HL-60/S4 (cell line): ENCODE data around the gene KCNK18.
"Not testable (repeated sequence)": the region's sequence is repeated elsewhere in the genome, so short reads cannot be mapped to it uniquely, and the experiment has no call there.

Source experiments
- in situ Hi-C: fragments of 300-500 bp; cut with MboI; formaldehyde crosslinking; loops from 2 replicates; pipeline ENCODE4 v1.14.3; 2022; ENCODE audit warnings: low sequenced_read_pairs

Gene KCNK18

DNA sequence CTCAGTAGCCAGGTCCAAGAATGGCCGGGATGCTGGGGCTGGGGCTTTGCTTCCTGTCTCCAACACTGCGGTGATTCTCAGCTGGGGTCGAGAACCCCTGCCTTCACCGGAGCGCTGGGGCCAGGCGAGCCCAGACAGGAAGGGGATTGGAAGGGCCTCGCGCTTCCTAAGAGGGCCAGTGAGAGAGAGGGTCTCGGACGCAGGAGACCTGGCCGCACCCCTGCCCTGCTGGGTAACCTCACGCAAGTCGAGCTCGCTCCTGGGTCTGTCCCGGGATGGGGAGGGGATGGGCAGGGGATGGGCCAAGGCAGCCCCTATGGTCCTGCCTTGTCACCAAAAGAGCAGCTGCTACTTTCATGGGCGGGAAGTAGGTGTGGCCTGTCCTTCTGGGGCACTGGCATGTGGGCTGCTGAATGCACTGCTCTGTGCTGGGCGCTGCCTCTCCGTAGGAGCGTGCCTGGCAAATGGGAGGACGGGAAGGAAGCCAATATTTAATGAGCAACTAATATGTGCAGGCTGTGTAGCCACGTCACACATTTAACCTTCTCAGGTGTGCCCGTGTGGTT is 20.0 kb downstream of the KCNK18 start:
- in situ Hi-C loops = loop anchor here (10.0 kb wide), 1 partner anchor 1028 kb away; no protein-coding TSS in a partner anchor

DNA sequence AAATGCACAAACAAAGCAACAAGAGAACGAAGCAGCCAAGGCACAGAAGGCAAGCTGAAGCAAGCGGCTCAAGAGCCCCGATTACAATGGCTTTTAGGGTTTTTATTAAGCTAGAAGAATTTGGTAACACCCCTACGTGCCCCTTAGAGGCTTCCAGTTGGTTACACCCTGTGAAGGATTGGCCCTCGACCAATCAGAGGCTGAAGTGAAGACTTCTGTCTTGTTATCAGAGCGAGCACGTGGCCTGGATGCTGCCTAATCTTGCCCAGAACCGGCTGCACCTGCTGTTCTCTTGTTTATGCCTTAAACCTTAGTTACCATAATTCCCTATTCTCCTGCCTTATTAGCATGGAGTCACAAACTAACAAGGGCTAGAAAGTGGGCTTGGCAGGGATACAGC is 21.4 kb downstream of the KCNK18 start:
- in situ Hi-C loops = loop anchor here (10.0 kb wide), 1 partner anchor 1026 kb away; no protein-coding TSS in a partner anchor

DNA sequence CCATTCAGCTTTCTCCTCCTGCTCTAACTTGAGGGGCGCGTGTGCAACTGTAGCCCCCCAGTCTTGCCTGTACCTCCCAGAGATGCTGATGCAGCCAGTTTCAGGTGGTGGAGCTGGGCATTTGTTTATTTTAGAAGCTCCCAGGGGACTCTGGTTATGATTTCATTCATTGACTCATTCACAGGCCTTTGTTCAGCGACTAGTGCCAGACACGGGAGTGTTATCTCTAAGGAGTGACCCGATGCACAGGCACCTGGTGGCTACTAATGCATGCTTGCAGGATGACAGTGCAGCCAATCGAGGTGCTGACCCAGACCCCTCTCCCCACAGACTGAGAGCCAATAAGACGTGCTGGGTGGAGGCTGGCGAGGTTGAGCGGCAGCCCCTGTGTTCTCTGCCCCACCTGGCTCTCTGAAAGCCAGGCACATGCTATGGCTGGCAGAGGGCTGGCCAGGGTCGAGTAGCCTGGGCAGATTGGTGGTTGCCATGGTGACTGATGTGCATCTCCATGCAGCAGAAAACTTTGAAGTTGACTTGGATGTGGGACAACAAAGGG is 23.9 kb downstream of the KCNK18 start:
- in situ Hi-C loops = no loop called here

DNA sequence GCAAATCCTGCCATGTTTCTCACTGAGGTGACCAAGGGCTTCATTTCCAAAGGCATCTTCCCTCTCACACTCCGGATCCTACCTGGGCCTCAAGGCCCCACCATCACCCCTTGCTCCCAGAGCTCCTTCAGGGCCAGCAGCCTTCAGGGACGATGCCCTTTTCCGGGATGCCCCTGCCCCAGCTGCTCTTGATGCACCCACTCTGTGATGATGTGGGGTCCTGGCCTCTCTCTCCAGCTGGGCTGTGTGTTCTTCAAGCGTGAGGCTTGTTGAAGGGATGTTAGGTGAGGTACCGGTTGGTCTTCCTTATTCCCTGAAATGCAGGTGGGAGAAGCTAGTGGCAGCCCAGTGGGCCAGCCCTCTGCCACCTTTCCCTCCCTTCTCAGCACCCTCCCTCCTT is 25.3 kb downstream of the KCNK18 start:
- in situ Hi-C loops = no loop called here

DNA sequence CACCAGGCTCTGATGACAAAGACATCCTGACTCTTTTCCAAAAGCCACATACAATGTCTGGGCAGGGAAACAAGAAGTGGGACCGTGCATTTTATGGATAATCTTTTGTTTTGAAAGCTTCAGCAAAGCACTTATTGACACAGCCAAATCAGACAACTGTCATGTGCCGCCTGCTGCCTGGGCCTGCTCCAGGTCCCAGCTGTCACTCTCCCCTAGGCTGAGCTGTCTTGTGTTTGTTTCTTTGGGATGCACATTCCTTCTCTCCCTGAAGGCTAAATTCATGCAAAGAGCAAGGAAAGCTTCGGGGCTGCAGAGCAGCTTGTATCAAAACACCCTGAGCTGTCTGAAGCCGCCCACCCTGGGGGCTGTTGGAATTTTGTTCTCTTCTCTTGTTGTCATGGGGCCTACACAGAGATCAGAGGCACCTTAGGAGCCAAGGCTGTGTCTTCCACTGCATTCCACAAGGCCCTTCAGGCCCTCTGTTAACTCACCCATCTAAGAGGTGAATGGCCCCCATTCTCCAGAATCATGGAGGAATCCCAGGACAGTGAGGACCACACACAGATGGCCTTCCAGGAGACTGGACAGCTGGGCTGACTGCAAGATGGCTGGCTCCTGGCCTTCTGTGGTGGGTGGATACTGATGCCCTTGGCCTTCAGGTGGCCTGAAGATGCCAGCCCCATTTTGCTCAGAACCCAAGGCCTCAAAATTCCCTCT is 25.8 kb downstream of the KCNK18 start:
- in situ Hi-C loops = no loop called here

DNA sequence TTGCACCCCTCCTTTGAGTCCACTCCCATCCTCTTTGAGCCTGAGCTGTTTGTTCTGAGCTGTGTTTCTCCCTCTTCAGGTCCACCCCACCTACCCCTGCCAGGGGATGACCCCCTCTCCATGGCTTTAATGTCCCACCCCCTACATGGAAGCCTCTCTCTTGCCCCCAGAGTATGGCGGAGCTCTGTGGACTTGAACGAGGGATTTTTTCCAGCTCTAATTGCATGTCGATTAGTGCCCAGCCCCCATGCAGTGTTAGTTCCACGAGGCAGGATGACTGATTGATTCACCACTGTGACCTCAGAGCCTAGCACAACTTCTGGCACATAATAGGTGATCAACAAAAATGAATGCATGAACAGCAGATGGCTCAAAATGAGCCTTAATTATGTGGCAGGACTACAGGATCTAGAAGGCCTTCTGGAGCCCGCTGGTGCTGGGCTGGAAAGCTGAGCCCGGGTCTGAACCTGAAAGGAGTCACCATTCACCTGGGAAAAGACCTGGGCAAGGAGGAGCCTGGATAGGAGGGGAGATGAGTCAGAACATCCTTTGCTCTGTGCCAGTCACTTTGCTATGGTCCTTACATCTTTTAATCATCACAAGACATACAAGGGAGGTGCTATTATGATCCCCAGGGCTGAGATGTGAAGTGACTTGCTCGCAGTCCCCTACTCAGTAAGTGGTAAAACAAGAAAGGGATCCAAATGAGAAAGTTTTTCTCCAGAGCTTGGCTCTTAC is 26.6 kb downstream of the KCNK18 start:
- in situ Hi-C loops = no loop called here

DNA sequence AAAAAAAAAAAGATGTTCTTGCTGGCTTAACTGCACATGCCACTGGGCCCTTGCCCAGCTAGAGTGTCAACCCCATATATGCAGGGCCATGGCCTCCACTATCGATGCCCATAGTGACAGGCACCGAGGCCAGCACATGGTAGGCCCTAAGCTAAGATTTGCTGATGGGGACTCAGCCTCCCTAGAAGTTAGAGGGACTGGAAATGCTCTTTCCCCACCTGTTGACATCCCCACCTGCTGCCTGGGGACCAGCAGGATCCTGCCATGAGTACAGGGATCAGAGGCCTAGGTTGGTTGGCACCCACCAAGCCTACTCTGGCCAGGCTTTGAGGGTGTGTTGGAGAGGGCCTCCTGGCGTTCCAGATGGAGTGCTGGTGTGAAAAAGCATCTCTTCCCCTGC is 27.6 kb downstream of the KCNK18 start:
- in situ Hi-C loops = no loop called here

DNA sequence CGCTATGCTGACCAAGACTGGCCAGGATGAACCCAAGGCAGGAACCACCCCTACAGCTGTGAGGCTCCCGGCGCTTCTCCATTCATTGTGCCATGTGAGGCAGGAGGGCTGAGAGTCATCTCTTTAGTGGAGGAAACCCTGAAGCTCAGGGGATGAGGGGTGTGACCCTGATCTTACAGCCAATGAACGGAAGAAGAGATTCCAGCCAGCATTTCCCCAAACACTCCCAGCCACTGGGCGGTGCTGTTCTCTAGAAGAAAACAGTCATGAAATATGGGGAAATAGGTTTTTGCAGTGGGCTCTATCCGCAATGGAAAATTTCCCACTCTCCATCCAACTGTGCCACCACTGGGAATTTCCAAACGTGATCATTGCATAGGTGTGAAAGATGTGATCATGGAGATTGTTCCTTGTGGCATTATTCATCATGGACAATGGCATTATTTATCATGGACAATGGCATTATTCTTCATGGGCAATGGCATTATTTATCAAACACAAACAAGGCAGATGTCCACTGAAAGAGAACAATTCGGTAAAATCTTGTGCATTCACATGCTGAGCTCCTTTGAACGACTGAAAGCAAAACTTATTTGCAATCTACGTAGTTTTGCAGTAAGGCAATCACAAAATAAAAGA is 29.6 kb downstream of the KCNK18 start:
- in situ Hi-C loops = no loop called here

DNA sequence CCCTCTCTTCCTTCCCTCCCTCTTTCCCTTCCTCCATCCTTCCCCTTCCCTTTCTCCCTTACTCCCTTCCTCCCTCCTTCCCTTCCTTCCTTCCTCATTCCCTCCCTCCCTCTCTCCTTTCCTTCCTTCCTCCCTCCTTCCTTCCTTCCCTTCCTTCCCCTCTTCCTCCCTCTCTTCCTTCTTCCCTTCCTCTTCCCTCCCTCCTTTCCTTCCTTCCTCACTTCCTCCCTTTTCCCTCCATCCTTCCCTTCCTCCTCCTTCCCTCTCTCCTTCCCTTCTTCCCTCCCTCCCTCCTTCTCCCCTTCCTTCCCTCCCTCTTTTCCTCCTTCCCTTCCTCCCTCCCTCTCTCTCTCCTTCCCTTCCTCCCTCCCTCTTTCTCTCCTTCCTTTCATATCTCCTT is 30.9 kb downstream of the KCNK18 start:
- in situ Hi-C loops = no loop called here

DNA sequence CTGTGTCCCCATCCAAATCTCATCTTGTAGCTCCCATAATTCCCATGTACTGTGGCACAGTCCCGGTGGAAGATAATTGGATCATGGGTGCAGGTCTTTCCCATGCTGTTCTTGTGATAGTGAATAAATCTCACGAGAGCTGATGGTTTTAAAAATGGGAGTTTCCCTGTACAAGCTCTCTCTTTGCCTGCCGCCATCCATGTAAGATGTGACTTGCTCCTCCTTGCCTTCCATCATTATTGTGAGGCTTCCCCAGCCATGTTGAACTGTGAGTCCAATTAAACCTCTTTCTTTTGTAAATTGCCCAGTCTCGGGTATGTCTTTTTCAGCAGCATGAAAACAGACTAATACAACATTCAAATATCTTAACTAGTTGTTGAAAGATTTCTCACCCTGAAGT is 32.8 kb downstream of the KCNK18 start:
- in situ Hi-C loops = not testable (repeated sequence)

DNA sequence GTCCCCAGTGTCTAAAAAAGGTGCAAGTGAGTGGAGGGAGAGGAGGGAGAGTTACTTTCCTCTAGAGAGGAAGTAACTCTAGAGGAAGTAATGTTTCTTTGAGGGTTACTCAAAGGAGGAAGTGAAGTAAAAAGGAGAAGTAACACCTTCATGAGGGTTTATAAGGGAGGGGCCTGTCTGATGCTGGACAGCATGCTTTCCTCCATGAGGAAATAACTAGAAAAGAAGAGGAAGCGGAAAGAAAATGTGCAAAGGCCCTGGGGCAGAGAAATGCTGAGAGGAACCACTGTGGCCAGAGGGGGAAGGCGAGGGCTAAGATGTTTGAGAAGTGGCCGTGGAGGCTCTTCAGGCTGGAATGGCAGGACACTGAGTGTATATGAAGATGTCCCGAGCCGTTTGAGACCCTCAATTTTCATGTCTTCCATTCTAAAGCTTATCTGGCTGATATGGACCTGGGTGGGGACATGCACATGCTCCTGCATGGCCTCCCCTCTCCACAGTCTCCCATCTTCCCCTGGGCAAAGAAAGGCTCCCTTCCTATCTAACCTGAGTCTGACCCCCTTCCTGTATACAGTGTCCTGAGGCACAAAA is 40.2 kb downstream of the KCNK18 start:
- in situ Hi-C loops = no loop called here

DNA sequence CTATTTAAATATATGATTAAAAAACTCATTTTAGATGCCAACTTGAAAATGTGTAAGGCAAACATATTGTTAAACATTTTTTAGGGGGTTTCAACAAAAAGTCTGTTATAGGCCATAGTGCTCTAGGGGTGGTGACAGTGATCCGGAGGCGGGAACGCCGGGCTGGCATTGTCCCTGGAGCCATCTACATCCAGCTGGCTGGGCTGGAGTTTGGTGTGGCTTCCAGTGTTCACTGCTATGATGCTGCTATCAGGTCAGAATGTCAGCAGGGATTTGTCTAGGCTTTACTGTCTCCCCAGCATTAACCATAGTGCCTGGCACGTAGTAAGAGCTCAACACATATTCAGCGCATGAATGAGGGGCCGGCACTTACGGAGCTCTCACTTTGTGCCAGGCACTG is 41.8 kb downstream of the KCNK18 start:
- in situ Hi-C loops = no loop called here

DNA sequence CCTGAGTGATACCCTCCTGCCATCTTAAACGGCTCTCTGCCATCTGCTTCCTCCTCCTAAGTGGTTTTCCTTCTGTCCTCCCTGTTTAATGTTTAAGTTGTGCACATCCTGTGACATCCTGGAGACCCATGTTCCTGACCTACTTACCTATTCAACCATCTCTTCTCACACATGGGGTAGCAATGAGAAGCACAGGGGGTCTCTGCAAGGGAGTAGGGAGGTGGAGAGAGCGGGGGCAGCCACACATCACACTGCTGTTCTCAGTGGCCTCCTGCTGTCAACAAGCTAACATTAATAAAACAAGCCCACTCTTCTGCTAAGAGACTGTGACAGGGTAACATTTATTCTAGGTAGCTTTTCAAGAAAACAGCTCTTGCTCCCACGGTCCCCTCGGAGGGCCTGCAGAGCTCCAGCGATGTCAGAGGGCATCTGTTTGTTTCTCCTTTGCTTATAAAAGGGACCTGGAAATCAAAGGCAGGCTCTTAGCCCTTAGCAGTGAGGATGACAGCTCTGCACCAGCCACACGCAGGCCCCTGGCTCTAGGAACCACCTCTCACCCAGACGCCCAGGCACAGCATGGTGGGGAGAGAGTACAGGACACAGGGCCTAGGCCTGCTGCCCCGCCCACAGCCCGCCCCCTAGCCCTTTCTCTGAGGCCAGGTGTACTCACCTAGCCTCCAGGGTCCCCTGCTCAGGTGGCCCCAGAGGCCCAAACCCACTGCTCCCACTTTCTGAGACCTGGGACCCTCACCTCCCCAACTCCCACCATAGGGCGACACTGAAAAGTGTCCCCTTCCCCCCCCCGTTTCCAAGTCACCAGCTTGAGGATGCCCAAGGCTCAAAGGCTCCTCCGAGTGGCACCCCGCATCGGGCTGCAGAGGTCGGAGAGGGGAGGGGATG is 42.7 kb downstream of the KCNK18 start:
- in situ Hi-C loops = no loop called here

DNA sequence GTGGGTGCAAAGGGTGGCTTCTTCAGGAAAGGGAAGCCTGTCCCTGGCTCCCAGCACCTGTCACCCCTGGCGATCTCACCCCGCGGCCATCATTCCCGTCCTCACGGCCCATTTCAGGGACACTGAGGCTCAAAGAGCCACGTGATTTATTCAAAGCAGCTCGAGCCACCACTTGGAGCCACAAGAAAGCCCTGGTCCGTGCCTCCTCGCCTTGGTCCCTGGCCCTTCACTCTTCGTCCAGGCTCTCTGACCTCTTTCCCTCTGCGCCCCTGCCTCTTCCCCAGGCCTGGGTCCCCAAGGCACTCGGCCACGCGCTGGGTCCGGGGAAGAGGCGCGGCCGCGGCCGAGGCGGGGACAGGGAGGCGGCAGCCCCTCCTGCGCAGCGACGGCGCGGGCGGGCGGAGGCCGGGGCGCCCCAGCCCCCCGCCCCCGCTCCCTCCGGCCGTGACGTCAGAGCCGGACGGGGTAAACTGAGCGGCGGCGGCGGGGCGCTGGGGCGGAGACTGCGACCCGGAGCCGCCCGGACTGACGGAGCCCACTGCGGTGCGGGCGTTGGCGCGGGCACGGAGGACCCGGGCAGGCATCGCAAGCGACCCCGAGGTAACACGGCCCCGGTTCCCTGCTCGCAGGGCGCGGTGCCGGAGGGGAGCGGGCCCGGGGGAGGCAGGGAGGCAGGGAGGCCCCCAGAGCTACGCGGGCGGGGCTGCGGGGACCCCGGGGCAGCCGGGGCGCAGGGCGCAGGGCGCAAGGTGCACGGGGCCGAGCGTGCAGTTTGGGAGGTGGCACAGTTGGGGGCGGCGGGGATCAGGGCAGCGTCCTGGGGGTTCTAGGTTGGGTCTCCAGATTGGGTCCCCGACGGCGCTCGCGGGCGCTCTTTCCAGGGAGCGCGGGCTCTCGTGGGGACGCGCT is 43.6 kb downstream of the KCNK18 start, which contains the start of gene SLC18A2:
Gene SLC18A2 (plus strand): TSS at position 494 of the 909 bp plus-strand sequence. CDS start 580 bp downstream, outside the sequence.
- in situ Hi-C loops = no loop called here

DNA sequence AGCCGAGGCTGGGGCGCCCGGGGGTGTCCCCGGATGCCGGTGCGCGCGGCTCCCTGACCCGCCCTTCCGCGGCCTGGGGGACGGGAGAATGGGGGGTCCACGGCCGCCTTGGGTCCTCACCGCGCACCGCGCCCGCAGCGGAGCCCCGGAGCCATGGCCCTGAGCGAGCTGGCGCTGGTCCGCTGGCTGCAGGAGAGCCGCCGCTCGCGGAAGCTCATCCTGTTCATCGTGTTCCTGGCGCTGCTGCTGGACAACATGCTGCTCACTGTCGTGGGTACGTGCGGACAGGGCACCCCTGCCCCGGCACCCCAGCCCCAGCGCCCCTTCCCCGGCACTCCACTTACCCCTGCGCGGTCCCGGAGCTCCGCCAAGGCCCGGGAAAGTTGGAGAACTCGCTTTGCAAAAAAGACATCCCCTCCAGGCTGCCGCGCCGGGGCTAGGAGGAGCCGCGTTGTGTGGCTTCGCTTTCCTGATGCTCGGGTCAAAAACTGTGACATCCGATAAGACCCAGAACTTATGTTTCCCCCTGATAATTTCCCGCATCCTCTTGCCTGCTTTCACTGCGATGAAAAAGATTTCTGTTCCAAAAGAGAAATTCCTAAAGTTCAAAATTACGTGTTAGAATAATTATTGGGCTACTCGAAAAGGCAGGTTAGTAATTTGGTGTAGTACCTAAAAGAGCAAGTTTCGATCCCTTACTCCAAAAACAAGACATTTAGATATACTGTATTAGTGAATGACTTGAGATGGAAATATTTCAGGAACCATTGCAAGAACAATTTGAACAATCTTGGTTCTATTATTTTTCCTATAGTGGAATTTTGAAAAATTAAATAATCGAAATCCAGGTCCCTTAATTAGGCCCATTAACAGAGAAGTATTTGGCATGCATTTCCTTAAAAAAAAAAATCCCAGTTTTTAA is 44.5 kb downstream of the KCNK18 start:
- in situ Hi-C loops = no loop called here

DNA sequence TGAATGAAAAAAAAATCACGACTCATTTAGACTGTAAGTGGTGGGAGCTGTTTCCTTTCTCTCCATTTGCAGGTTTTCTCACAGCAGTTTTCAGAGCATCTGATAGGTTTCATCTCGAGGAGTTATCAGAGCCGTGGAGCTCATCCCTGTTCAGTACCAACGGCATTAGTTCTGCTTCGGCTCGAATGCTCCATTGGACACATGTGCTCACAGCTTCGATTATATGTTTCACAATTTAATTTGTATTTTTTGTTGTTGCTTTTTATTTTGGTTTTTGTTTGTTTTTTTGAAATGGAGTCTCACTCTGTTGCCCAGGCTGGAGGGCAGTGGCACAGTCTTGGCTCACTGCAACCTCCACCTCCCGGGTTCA is 45.2 kb downstream of the KCNK18 start:
- in situ Hi-C loops = no loop called here

DNA sequence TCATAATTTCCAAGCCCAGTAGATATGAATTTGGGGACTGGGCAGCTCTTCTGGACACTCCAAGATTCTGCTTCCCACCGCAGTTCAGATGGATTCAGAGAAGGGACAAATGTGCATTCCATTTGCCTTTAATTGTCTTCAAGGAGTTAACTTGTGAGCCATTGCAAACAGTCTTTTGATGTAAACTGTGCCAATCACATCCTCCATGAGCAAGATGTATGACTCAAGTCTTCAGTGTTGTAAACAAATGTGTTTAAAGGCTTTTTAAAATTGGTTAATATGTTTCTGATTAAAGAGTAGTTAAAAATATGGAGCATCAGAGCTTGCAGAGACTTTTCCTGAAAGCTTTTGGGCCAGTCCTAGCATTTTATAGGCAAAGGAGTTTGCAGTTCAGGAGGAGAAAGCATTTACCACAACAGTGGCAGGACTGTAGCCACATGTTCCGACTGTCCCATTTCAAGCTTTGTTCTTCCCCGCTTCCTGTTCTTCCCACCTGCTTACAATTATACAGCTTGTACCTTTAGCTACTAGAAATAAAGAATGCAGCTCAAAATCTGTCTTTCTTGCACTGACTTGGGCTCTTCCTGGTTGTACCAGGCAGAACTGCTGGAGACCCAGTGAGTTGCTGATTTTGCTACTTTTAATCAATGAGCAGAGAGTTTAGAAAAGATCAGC is 49.8 kb downstream of the KCNK18 start:
- in situ Hi-C loops = no loop called here
